GM12864 (cell line): ENCODE results near the gene FAHD2A.

Source experiments
- DNase-seq: peaks from one replicate; pipeline ENCODE4 v3.0.0-alpha.2; 2011; ENCODE audit warnings: low read depth
- H3K4me3 ChIP-seq: 2 replicates; pipeline ENCODE4 v1.5.1; 2011; ENCODE audit warnings: mild to moderate bottlenecking, low read depth, low read length, control low read depth
- CTCF ChIP-seq: IDR thresholded peaks from 2 replicates; pipeline ENCODE4 v1.5.1; 2011; ENCODE audit warnings: low read depth, mild to moderate bottlenecking, moderate library complexity, low read length, control low read depth, inconsistent platforms; ENCODE audit errors: missing control alignments

Gene FAHD2A

GRCh38 chr2:95386031-95386430, 16.5 kb upstream of the FAHD2A start:
- no peak for DNase-seq
- TF ChIP-seq CTCF: no peak
- H3K4me3 ChIP-seq: no peak overlapping the region

GRCh38 chr2:95387358-95387757, 15.2 kb upstream of the FAHD2A start:
- H3K4me3 ChIP-seq: no peak overlapping the region
- no peak for DNase-seq

GRCh38 chr2:95388091-95388692, 14.3 kb upstream of the FAHD2A start:
- DNase-seq: no peak
- no peak for TF ChIP-seq CTCF
- no peak overlapping the region for H3K4me3 ChIP-seq

More at GRCh38 chr2:95387358-95387757, 15.2 kb upstream of the FAHD2A start:
- TF ChIP-seq CTCF: no peak

- TF ChIP-seq CTCF: no peak
- H3K4me3 ChIP-seq: no peak overlapping the region
- no peak for DNase-seq
Measured at GRCh38 chr2:95388856-95389244, 13.7 kb upstream of the FAHD2A start.

GRCh38 chr2:95389245-95390119, 13.0 kb upstream of the FAHD2A start:
- no peak overlapping the region for H3K4me3 ChIP-seq
- TF ChIP-seq CTCF: peak; percentile 97
- no peak for DNase-seq

GRCh38 chr2:95390272-95390880, 12.1 kb upstream of the FAHD2A start:
- TF ChIP-seq CTCF: no peak
- DNase-seq: no peak
- no peak overlapping the region for H3K4me3 ChIP-seq
